Type B pancreatic cell (in vitro differentiated cells): ENCODE results near the gene GRIN2A. TPM values are rescaled to one million over a fixed set of nuclear protein-coding genes. Genes with fewer than 3 reads are reported as not detected.

Experiments
- DNase-seq: peaks from one replicate; pipeline ENCODE4 v3.0.0; 2021; ENCODE audit warnings: mixed read lengths; ENCODE audit not compliant: unreplicated experiment; ENCODE audit errors: extremely low spot score
- H3K27ac Mint-ChIP-seq: 2 replicates; pipeline ENCODE4 v1.8.0; 2021; ENCODE audit warnings: mild to moderate bottlenecking, mixed read lengths
- H3K27me3 Mint-ChIP-seq: 2 replicates; pipeline ENCODE4 v1.8.0; 2021; ENCODE audit warnings: mixed read lengths
- H3K36me3 Mint-ChIP-seq: 2 replicates; pipeline ENCODE4 v1.8.0; 2021; ENCODE audit warnings: mixed read lengths
- H3K4me1 Mint-ChIP-seq: one replicate; pipeline ENCODE4 v1.8.0; 2021; ENCODE audit warnings: mixed read lengths; ENCODE audit not compliant: unreplicated experiment
- H3K4me3 Mint-ChIP-seq: 2 replicates; pipeline ENCODE4 v1.8.0; 2021; ENCODE audit warnings: mild to moderate bottlenecking, mixed read lengths
- H3K9me3 Mint-ChIP-seq: 2 replicates; pipeline ENCODE4 v1.8.0; 2021; ENCODE audit warnings: mixed read lengths
- total RNA-seq: library from RNA; stranded (reverse); gene quantifications from 2 replicates; pipeline ENCODE4 v1.2.1, GENCODE V29; 2021; ENCODE audit warnings: low replicate concordance
- TF ChIP-seq, protein P1 (sequence below): fragments of 200-600 bp; sonication (generic); conservative IDR thresholded peaks from 2 replicates; pipeline ENCODE4 v1.5.0; 2021; ENCODE audit warnings: antibody characterized with exemption, mild to moderate bottlenecking

GRIN2A gene
- total RNA-seq, 1 donor from 2014 or later: 7.1 TPM

DNA sequence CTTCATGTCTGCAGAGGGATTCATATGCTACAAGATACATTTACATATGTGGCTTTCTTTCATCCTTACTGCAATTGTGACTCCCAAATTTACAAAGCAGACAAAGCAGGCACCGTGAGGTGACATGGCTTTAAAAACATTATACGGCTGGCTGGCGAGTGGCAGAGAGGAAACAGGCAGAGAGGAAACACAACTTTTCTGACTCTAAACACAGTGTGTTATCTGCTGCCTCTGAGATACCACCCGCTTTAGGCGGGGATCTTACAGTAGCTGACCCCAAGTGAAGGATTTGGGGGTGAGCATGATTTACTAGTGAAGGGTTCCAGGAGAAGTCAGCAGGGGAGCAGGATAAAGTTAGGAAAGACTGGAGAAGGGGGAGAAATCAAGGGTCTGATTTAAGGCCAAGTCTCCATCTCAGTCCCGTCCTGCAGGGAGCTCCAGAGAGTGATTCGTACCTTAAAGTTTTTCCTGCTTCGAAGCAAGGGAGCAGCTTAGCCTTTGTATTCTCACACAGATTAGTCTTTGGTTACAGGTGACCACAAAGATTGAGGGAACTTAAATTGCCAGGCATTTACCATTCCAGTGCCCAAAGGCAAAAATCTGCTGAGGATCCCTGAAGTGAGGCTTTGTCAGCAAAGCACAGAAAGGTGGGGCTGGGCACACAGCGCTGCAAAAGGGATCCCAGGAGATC lies 355.0 kb downstream of the GRIN2A start:
- Mint-ChIP-seq H3K27ac (no peak overlapping the region), H3K9me3 (no peaks in the 10 kb centered on the region), H3K27me3 (peaks cover 66% of the 10 kb centered on the region), H3K4me3 (no peak overlapping the region), H3K36me3 (no peaks in the 10 kb centered on the region), H3K4me1 (no peaks in the 10 kb centered on the region)
- TF ChIP-seq, protein P1, sequence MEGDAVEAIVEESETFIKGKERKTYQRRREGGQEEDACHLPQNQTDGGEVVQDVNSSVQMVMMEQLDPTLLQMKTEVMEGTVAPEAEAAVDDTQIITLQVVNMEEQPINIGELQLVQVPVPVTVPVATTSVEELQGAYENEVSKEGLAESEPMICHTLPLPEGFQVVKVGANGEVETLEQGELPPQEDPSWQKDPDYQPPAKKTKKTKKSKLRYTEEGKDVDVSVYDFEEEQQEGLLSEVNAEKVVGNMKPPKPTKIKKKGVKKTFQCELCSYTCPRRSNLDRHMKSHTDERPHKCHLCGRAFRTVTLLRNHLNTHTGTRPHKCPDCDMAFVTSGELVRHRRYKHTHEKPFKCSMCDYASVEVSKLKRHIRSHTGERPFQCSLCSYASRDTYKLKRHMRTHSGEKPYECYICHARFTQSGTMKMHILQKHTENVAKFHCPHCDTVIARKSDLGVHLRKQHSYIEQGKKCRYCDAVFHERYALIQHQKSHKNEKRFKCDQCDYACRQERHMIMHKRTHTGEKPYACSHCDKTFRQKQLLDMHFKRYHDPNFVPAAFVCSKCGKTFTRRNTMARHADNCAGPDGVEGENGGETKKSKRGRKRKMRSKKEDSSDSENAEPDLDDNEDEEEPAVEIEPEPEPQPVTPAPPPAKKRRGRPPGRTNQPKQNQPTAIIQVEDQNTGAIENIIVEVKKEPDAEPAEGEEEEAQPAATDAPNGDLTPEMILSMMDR: no peak
- no peak for DNase-seq

DNA sequence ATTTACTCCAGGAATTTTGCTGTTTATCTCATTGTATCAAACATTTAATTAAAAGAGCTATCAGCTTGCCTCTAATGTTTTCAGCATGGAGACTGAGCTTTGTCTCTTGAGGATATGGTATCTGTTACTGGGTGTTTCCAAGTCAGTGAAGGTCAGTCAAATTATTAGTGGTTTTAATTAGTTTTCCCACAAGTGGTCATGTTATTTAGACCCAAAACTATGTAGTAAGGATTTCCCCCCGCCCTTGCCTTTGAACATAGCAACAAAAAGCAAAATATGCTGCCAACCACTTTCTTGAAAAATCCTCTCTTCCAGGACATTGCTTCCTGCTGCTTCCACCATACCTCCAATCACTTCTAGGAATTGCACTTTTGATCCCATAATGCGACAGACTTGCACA lies 355.6 kb downstream of the GRIN2A start:
- no peak overlapping the region for H3K27ac Mint-ChIP-seq
- peaks cover 72% of the 10 kb centered on the region for H3K27me3 Mint-ChIP-seq

DNA sequence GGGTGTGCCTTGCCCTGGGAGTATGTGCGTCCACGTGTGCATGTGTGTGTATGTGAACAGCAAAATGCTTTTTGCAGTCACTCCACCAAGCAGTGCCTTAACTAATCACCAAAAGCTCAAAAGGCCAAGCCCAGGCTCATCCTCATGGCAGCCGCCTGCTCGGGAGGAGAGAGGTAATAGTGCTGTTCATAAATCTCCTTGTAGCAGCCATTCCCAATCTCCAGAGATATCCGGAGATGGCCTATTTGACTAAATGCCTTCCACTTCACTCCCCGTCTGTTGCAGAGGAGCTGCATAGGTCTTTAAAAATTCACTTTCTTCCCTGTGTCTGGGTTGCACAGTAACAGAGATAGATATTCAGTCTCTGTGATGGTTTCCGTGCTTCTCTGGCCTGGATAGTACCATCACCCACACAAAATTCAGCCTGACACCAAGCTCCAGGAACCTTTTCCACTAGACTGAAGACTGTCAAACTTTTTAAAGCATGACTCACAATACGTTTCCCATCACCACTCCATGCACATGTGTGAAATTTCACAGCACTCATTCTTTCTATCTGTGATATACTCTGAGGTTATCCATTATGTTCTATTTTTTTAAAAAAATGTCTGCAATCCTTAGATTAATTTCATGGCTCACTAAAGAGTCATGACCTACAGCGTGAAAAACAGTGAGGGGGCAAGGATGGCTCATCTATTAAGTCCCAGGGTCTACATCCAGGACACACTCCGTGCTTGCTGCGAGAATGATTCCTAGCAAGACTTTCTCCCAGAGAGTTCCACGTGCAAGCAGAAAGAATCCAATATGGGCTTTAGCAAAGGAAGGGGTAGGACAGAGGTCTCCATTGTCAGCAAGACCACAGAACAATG lies 357.8 kb downstream of the GRIN2A start:
- no peaks in the 10 kb centered on the region for H3K36me3 Mint-ChIP-seq
- H3K27me3 Mint-ChIP-seq: peaks cover 78% of the 10 kb centered on the region
- H3K4me3 Mint-ChIP-seq: no peak overlapping the region
- no peak for DNase-seq
- no peaks in the 10 kb centered on the region for H3K4me1 Mint-ChIP-seq
- no peaks in the 10 kb centered on the region for H3K9me3 Mint-ChIP-seq
- H3K27ac Mint-ChIP-seq: no peak overlapping the region
- TF ChIP-seq, protein P1: no peak

More for the DNA sequence above, 355.6 kb downstream of the GRIN2A start:
- Mint-ChIP-seq H3K36me3 (no peaks in the 10 kb centered on the region), H3K4me3 (no peak overlapping the region), H3K9me3 (no peaks in the 10 kb centered on the region), H3K4me1 (no peaks in the 10 kb centered on the region)
- no peak for DNase-seq
- TF ChIP-seq, protein P1: no peak

DNA sequence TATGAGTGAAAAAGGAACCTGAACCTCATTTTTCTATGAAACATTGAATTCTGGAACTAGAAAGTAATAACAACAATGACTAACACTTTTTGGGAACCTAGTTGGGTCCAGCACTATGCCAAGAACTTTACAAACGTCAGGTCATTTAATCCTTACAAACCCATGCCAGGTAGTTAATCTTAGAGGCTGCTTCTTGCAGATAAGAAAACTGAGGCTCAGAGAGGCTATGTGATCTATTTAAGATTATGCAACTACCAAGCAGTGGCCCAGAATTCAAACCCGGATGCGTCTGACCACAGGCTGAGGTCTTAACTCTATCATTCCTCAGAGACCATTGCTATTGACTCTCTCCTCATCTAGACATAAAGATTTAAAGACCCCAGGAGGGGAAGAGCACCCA lies 358.7 kb downstream of the GRIN2A start:
- Mint-ChIP-seq H3K27me3 (peaks cover 69% of the 10 kb centered on the region), H3K36me3 (no peaks in the 10 kb centered on the region), H3K4me3 (no peak overlapping the region), H3K27ac (no peak overlapping the region), H3K9me3 (no peaks in the 10 kb centered on the region), H3K4me1 (no peaks in the 10 kb centered on the region)
- DNase-seq: no peak
- TF ChIP-seq, protein P1: no peak

DNA sequence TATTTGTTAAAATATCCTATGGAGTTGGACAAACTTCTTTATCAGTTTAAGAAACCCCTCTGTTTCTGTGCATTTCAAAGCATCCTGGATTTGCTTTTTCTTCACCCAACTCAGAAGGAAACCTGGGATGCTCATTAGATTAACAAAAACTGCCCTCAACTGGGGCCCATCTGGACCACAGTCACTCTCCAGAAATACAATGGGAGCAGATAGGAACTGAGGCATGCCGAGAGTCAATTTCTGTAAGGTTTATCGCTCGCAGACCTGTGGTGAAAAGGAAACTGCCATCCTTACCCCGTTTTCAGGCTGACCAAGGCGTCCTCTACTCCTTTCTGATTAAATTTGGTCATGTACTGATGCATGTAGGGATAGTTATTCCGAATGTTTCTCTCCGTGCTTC lies 360.3 kb downstream of the GRIN2A start:
- no peak for DNase-seq
- Mint-ChIP-seq H3K9me3 (no peaks in the 10 kb centered on the region), H3K36me3 (no peaks in the 10 kb centered on the region), H3K27me3 (peaks cover 59% of the 10 kb centered on the region), H3K4me3 (no peak overlapping the region), H3K27ac (no peak overlapping the region), H3K4me1 (no peaks in the 10 kb centered on the region)
- TF ChIP-seq, protein P1: no peak
